Measurements from ENCODE around the gene NUDT13. TPM values are rescaled to one million over a fixed set of nuclear protein-coding genes. Genes with fewer than 3 reads are reported as not detected.

The NUDT13 gene
- polyA plus RNA-seq = 1.8 and 3.2 TPM in 2 replicates
- 0.49 TPM in 1 of 2 replicates, not detected in the other for polyA minus RNA-seq

DNA sequence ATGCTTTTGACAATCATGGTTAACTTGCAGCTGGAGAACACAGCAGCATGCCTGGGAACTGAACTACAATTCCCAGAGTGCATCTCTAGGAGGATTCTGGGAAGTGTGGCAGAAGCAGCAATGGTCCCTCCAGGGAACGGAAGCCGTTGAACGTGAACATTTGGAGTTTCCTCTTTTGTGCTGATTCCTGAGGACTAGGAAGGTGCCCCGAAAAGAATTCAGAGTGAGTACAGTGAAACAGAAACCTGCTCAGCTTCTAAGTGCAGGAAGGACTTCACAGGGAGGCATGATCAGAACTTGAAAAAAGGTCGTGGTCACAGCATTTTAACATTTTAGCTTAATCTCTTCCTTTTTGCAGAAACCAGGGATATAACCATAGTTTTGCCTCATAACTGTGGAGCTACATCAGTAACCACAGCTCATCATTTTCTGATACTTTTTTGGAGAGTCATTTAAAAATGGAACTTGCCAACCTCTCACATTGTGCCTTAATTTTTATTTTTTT, at the start of gene NUDT13:
Gene NUDT13 (plus strand): TSS at position 111 of the 505 bp plus-strand sequence. CDS start 3,911 bp downstream, outside the sequence.
- Histone ChIP-seq H3K4me3 (ENCODE audit: low read length) (peak within 1 kb of the TSS; percentile 58), H4K20me1 (ENCODE audit: insufficient read depth) (no peaks in the 10 kb centered on the region), H3K9me3 (ENCODE audit: low read length) (no peaks in the 10 kb centered on the region), H2AFZ (ENCODE audit: low read depth, low read length) (no peak within 1 kb of the TSS), H3K4me2 (ENCODE audit: low read length) (no peak within 1 kb of the TSS), H3K9me2 (ENCODE audit: insufficient read depth, low read length) (no peaks in the 10 kb centered on the region), H3K9ac (ENCODE audit: low read length) (peak within 1 kb of the TSS; percentile 33), H3K27me3 (ENCODE audit: insufficient read depth, low read depth, low read length) (no peaks in the 10 kb centered on the region), H3F3A (ENCODE audit: insufficient read depth, low read length, poor library complexity, severe bottlenecking) (no peaks in the 10 kb centered on the region), H3K27ac (ENCODE audit: low read length) (no peak within 1 kb of the TSS), H3K79me2 (replicated peaks; ENCODE audit: insufficient read depth, low read length) (no peaks in the 10 kb centered on the region), H3K36me3 (ENCODE audit: insufficient read depth, low read length) (no peaks in the 10 kb centered on the region)
- TF ChIP-seq POLR2AphosphoS5 (IDR thresholded peaks at IDR 0.05) = peak; percentile 64
- no peak for TF ChIP-seq RAD21 (conservative IDR thresholded peaks at IDR 0.05)

DNA sequence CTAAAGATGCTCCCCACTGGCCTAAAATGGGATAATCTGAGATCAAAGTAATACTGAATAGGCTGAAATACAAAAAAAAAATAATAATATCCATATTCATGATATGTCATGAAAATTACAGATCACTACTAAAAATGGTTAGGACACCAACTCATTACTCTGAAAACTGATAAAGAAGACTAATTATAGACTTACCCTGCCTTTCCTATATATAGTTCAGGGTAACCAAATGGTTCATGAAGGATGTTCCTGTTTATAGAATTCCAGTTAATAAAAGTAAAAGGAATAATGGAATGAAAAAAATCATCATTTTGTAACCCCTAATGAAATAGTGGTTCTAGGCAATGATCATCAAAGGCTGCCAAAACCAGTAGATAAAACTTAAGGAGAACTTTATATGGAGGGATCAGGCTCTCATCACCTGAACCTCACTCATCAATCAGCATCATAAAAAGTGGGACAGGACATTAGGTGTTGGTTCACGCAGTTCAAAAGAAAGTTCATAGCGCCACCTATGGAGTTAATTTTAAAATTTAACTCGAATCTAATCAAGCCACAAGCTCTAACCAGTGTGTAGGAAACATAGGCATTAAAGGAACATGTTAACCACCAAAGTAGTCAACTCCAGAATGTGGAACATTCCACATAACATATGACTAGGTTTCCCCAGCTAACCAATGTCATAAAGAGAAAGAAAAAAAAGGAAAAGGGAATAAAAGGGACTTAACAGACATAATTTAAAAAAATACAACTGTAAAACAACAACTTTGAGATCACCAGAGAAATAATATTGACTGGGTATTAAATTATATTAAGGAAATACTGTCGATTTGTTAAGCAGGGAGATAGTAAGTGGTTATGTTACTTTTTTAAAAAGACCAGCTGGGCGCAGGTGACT, 49.3 kb upstream of the NUDT13 start:
- no peak overlapping the region for H3K9ac ChIP-seq (ENCODE audit: low read length)

More for the DNA sequence above, 49.3 kb upstream of the NUDT13 start:
- Histone ChIP-seq H3K27me3 (ENCODE audit: insufficient read depth, low read depth, low read length) (no peaks in the 10 kb centered on the region), H3K36me3 (ENCODE audit: insufficient read depth, low read length) (no peaks in the 10 kb centered on the region), H4K20me1 (ENCODE audit: insufficient read depth) (no peaks in the 10 kb centered on the region), H3F3A (ENCODE audit: insufficient read depth, low read length, poor library complexity, severe bottlenecking) (no peaks in the 10 kb centered on the region), H3K9me2 (ENCODE audit: insufficient read depth, low read length) (no peaks in the 10 kb centered on the region), H3K4me3 (ENCODE audit: low read length) (no peak overlapping the region), H3K9me3 (ENCODE audit: low read length) (no peaks in the 10 kb centered on the region), H3K4me2 (ENCODE audit: low read length) (no peak overlapping the region), H3K79me2 (replicated peaks; ENCODE audit: insufficient read depth, low read length) (no peaks in the 10 kb centered on the region), H2AFZ (ENCODE audit: low read depth, low read length) (no peak overlapping the region), H3K27ac (ENCODE audit: low read length) (no peak overlapping the region)
- no peak for TF ChIP-seq SMC3 (conservative IDR thresholded peaks at IDR 0.05; ENCODE audit: poor library complexity)
- TF ChIP-seq MXI1 (conservative IDR thresholded peaks at IDR 0.05; ENCODE audit: poor library complexity, severe bottlenecking) = no peak
- TF ChIP-seq EP300 (conservative IDR thresholded peaks at IDR 0.05; ENCODE audit: poor library complexity, severe bottlenecking) = no peak
- no peak for TF ChIP-seq EZH2 (IDR thresholded peaks at IDR 0.05; ENCODE audit: borderline replicate concordance, insufficient read depth, low read length, poor library complexity, severe bottlenecking)
- TF ChIP-seq, protein P1, sequence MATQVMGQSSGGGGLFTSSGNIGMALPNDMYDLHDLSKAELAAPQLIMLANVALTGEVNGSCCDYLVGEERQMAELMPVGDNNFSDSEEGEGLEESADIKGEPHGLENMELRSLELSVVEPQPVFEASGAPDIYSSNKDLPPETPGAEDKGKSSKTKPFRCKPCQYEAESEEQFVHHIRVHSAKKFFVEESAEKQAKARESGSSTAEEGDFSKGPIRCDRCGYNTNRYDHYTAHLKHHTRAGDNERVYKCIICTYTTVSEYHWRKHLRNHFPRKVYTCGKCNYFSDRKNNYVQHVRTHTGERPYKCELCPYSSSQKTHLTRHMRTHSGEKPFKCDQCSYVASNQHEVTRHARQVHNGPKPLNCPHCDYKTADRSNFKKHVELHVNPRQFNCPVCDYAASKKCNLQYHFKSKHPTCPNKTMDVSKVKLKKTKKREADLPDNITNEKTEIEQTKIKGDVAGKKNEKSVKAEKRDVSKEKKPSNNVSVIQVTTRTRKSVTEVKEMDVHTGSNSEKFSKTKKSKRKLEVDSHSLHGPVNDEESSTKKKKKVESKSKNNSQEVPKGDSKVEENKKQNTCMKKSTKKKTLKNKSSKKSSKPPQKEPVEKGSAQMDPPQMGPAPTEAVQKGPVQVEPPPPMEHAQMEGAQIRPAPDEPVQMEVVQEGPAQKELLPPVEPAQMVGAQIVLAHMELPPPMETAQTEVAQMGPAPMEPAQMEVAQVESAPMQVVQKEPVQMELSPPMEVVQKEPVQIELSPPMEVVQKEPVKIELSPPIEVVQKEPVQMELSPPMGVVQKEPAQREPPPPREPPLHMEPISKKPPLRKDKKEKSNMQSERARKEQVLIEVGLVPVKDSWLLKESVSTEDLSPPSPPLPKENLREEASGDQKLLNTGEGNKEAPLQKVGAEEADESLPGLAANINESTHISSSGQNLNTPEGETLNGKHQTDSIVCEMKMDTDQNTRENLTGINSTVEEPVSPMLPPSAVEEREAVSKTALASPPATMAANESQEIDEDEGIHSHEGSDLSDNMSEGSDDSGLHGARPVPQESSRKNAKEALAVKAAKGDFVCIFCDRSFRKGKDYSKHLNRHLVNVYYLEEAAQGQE (IDR thresholded peaks at IDR 0.05; ENCODE audit: borderline replicate concordance) = no peak
- TF ChIP-seq RAD21 (conservative IDR thresholded peaks at IDR 0.05) = peak; percentile 53
- no peak for TF ChIP-seq POLR2AphosphoS5 (IDR thresholded peaks at IDR 0.05)
- TF ChIP-seq TAF1 (IDR thresholded peaks at IDR 0.05; ENCODE audit: low read depth) = no peak
- TF ChIP-seq, protein P2, sequence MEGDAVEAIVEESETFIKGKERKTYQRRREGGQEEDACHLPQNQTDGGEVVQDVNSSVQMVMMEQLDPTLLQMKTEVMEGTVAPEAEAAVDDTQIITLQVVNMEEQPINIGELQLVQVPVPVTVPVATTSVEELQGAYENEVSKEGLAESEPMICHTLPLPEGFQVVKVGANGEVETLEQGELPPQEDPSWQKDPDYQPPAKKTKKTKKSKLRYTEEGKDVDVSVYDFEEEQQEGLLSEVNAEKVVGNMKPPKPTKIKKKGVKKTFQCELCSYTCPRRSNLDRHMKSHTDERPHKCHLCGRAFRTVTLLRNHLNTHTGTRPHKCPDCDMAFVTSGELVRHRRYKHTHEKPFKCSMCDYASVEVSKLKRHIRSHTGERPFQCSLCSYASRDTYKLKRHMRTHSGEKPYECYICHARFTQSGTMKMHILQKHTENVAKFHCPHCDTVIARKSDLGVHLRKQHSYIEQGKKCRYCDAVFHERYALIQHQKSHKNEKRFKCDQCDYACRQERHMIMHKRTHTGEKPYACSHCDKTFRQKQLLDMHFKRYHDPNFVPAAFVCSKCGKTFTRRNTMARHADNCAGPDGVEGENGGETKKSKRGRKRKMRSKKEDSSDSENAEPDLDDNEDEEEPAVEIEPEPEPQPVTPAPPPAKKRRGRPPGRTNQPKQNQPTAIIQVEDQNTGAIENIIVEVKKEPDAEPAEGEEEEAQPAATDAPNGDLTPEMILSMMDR (IDR thresholded peaks at IDR 0.05; ENCODE audit: poor library complexity, severe bottlenecking) = peak; percentile 62

Measured in neural cell (in vitro differentiated cells).